A549 treated with Mapracorat at 1 μM for 4 hours (cell line): Measurements from ENCODE around the gene CUL9. TPM values are rescaled to one million over a fixed set of nuclear protein-coding genes. Genes with fewer than 3 reads are reported as not detected.

ENCODE experiments used
- total RNA-seq: library from RNA; stranded (reverse); fragments of 200-300 nt; extraction: Qiagen RNA extraction; gene quantifications from 5 replicates; pipeline ENCODE4 v1.2.3, GENCODE V29; 2022

Gene CUL9
- total RNA-seq, result 7.2 to 12.6 TPM (median 7.9 TPM) in 5 replicates

GRCh38 chr6:43181942-43182860, at the start of gene CUL9:
Gene CUL9, plus strand, starts transcription at chr6:43182196. Its CDS starts 2,115 bp downstream, at chr6:43184311.

GRCh38 chr6:43170931-43171706, 10.9 kb upstream of the CUL9 start, which contains the start of gene SRF:
Gene SRF, plus strand, starts transcription at chr6:43171269. Its CDS starts 388 bp downstream, at chr6:43171657.

GRCh38 chr6:43228951-43229802, 47.2 kb downstream of the CUL9 start, which contains the start of gene DNPH1:
Gene DNPH1, minus strand, starts transcription at chr6:43229481. Its CDS starts 25 bp downstream, at chr6:43229456.

GRCh38 chr6:43242908-43243663, 61.1 kb downstream of the CUL9 start, which contains the start of gene TTBK1:
Gene TTBK1, plus strand, starts transcription at chr6:43243481. Its CDS starts 3,180 bp downstream, at chr6:43246661.

Other genes starting within 250 kb of the CUL9 start
- gene GNMT, start 221.4 kb upstream of the CUL9 start, total RNA-seq, result 0.22 to 0.30 TPM in 2 of 5 replicates, not detected in the others
- gene PEX6, start 203.0 kb upstream of the CUL9 start, total RNA-seq, result 5.1 to 9.3 TPM (median 8.6 TPM) in 5 replicates
- gene PPP2R5D, start 197.6 kb upstream of the CUL9 start, total RNA-seq, result 23.1 to 26.5 TPM (median 25.1 TPM) in 5 replicates
- gene MEA1, start 168.2 kb upstream of the CUL9 start, total RNA-seq, result 88.1 to 96.0 TPM (median 92.0 TPM) in 5 replicates
- 24.6 to 28.7 TPM (median 26.6 TPM) in 5 replicates for gene KLHDC3, start 167.9 kb upstream of the CUL9 start, total RNA-seq
- 67.5 to 78.6 TPM (median 72.7 TPM) in 5 replicates for gene RRP36, start 160.6 kb upstream of the CUL9 start, total RNA-seq
- gene CUL7, start 128.3 kb upstream of the CUL9 start, total RNA-seq, result 6.2 to 9.1 TPM (median 7.2 TPM) in 5 replicates
- 55.1 to 64.6 TPM (median 59.6 TPM) in 5 replicates for gene MRPL2, start 122.8 kb upstream of the CUL9 start, total RNA-seq
- gene KLC4, start 122.6 kb upstream of the CUL9 start, total RNA-seq, result 5.0 to 7.7 TPM (median 7.0 TPM) in 5 replicates
- gene PTK7, start 105.9 kb upstream of the CUL9 start, total RNA-seq, result 3.9 to 5.8 TPM (median 4.8 TPM) in 5 replicates
- gene SRF, start 10.9 kb upstream of the CUL9 start, total RNA-seq, result 12.3 to 16.9 TPM (median 16.1 TPM) in 5 replicates
- gene DNPH1, start 47.3 kb downstream of the CUL9 start, total RNA-seq, result 72.7 to 108 TPM (median 97.1 TPM) in 5 replicates
- 0.02 to 0.07 TPM (median 0.04 TPM) in 5 replicates for gene TTBK1, start 61.3 kb downstream of the CUL9 start, total RNA-seq
- gene SLC22A7, start 116.1 kb downstream of the CUL9 start, total RNA-seq, result not detected in 5 replicates
- gene CRIP3, start 126.6 kb downstream of the CUL9 start, total RNA-seq, result 0.39 to 0.51 TPM (median 0.43 TPM) in 5 replicates
- 3.6 to 5.1 TPM (median 5.0 TPM) in 5 replicates for gene ZNF318, start 187.5 kb downstream of the CUL9 start, total RNA-seq
- gene ABCC10, start 245.3 kb downstream of the CUL9 start, total RNA-seq, result 5.7 to 12.4 TPM (median 8.5 TPM) in 5 replicates